Activated naive CD4-positive, alpha-beta T cell treated with anti-CD3 and anti-CD28 coated beads for 36 hours (primary cell): ENCODE results near the gene DAAM1. TPM values are rescaled to one million over a fixed set of nuclear protein-coding genes. Genes with fewer than 3 reads are reported as not detected.

Source experiments
- CTCF ChIA-PET: fragments of 350-600 bp; sonication (Branson Sonifier 250); formaldehyde crosslinking; loops from one replicate; lab custom pipeline; 2021; ENCODE audit warnings: antibody characterized with exemption; lab: Charles Lee
- DNase-seq: peaks from one replicate; pipeline ENCODE4 v3.0.0-alpha.2; 2020
- H3K27ac Mint-ChIP-seq: one replicate; pipeline ENCODE4 v1.8.0; 2021; ENCODE audit warnings: mild to moderate bottlenecking, mixed read lengths
- H3K27me3 Mint-ChIP-seq: one replicate; pipeline ENCODE4 v1.8.0; 2021; ENCODE audit warnings: low read depth, mixed read lengths
- H3K36me3 Mint-ChIP-seq: one replicate; pipeline ENCODE4 v1.8.0; 2021; ENCODE audit warnings: low read depth, mixed read lengths
- H3K4me1 Mint-ChIP-seq: one replicate; pipeline ENCODE4 v1.8.0; 2021; ENCODE audit warnings: low read depth, mixed read lengths
- H3K4me3 Mint-ChIP-seq: one replicate; pipeline ENCODE4 v1.8.0; 2021; ENCODE audit warnings: mild to moderate bottlenecking, moderate library complexity, mixed read lengths
- H3K9me3 Mint-ChIP-seq: one replicate; pipeline ENCODE4 v1.8.0; 2021; ENCODE audit warnings: mixed read lengths
- intact Hi-C: fragments of 100-400 bp; cut with micrococcal nuclease; formaldehyde crosslinking; loops from one replicate; pipeline ENCODE4 v1.15.1; 2023
- total RNA-seq, 2 experiments: library from RNA; stranded (reverse); gene quantifications; one replicate each; pipeline ENCODE4 v1.2.3, GENCODE V29; 2021

The DAAM1 gene
- total RNA-seq, 2 experiments from 2014 or later, result 7.6 to 8.3 TPM

DNA sequence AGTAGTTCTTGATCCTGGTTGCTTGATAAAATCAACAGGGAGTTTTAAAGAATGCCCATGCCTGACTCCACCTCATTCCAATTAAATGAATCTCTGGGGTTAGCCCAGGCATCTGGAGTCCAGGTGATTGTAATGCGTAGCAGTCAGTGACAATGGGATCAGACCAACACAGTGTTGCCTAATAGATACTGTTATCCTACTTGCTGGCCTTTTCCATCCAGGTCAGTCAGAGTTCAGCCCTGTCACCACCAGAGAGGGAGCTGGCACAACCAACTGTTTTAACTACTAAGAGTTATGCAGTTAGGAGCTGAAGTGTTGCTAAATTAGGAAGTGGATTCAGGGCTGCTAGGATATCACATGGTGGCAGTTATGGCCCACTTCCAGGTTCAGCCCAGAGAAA lies 169.6 kb downstream of the DAAM1 start:
- no peak overlapping the region for H3K4me3 Mint-ChIP-seq
- no peaks in the 10 kb centered on the region for H3K9me3 Mint-ChIP-seq
- H3K27ac Mint-ChIP-seq, result no peak overlapping the region
- DNase-seq, result no peak
- intact Hi-C loops, result no loop called here
- no peaks in the 10 kb centered on the region for H3K4me1 Mint-ChIP-seq
- CTCF ChIA-PET, result interaction anchor here (0.6 to 0.7 kb wide), 2 partner anchors 229 to 372 kb away, joined by 3 read pairs; no protein-coding TSS in a partner anchor
- H3K36me3 Mint-ChIP-seq, result peaks cover 26% of the 10 kb centered on the region
- no peaks in the 10 kb centered on the region for H3K27me3 Mint-ChIP-seq

DNA sequence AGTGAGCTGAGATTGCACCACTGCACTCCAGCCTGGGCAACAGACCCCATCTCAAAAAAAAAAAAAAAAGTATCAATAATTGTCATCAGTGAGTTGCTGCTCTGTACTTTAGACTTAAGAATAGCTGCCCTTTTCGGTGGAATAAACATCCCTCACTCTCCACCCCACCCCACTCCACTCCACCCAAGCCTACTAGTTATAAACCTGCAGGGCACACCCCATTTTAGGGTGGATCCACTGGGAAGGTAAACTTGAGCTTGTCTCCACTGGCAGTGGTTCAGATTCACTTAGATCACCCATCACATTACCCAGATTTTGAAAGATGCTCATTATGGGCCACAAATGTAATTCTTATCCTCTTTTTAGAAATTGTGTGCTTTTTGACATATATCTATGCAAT lies 170.3 kb downstream of the DAAM1 start:
- intact Hi-C loops, result no loop called here
- no peaks in the 10 kb centered on the region for H3K4me1 Mint-ChIP-seq

DNA sequence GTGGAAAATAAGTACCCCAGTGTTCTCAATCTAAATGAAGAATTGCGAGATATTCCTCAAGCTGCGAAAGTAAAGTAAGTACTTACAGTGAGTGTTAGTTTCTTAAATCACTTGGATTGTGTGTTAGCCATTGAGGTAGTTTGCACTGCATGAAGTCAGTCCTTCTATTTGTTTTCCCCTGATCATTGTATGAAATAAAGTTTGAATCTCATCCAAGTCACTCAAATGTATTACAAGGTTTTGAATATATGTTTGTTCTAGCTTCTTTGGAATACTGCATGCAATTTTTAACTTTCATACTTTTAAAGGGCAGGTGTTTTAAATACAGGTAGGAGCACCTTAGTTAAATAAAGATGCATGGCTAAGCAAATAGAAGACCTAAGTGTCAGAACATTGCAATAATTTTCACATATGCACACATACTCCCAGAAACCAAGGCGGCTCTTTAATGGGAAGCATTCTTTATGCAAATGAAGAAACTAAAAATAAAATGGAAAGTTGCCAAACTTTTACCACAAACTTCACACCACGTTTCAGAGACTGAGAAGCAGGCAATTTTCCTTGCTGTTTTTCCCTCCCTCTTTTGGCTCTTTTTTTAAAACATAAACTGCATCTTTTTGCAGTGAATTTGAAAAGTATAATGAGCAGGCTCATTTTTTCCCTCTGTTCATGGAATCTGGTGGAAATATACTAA lies 171.1 kb downstream of the DAAM1 start:
- intact Hi-C loops, result no loop called here
- Mint-ChIP-seq H3K4me3 (no peak overlapping the region), H3K27ac (no peak overlapping the region), H3K9me3 (no peaks in the 10 kb centered on the region), H3K4me1 (no peaks in the 10 kb centered on the region), H3K36me3 (peaks cover 30% of the 10 kb centered on the region), H3K27me3 (no peaks in the 10 kb centered on the region)
- CTCF ChIA-PET, result no interaction called here
- no peak for DNase-seq

More for the DNA sequence above, 170.3 kb downstream of the DAAM1 start:
- no peak for DNase-seq
- H3K36me3 Mint-ChIP-seq, result peaks cover 32% of the 10 kb centered on the region
- CTCF ChIA-PET, result interaction anchor here (0.6 to 0.7 kb wide), 2 partner anchors 230 to 373 kb away, joined by 3 read pairs; no protein-coding TSS in a partner anchor
- H3K27ac Mint-ChIP-seq, result no peak overlapping the region
- H3K27me3 Mint-ChIP-seq, result no peaks in the 10 kb centered on the region
- no peaks in the 10 kb centered on the region for H3K9me3 Mint-ChIP-seq
- H3K4me3 Mint-ChIP-seq, result no peak overlapping the region

DNA sequence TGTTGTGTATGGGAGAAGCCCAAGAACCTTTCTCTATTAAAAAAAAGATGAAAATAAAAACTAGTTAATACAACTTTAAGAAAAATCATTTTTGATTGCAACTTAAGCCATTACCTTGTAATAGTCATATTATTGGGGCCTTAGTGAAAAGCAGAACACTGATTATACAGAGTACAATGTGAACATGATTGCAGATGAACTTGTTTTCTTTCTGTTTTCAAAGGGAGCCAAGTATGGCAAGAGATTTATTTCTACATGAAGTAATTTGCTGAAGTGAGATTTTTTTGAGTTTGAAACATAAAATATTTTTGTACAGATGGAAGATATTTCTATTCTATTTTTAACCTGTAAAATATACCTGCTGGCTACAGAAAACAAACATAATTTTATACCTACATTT lies 171.8 kb downstream of the DAAM1 start:
- CTCF ChIA-PET, result no interaction called here
- intact Hi-C loops, result no loop called here
- no peaks in the 10 kb centered on the region for H3K9me3 Mint-ChIP-seq
- H3K4me1 Mint-ChIP-seq, result no peaks in the 10 kb centered on the region
- no peaks in the 10 kb centered on the region for H3K27me3 Mint-ChIP-seq
- DNase-seq, result no peak
- H3K4me3 Mint-ChIP-seq, result no peak overlapping the region
- H3K27ac Mint-ChIP-seq, result no peak overlapping the region
- H3K36me3 Mint-ChIP-seq, result peaks cover 26% of the 10 kb centered on the region

DNA sequence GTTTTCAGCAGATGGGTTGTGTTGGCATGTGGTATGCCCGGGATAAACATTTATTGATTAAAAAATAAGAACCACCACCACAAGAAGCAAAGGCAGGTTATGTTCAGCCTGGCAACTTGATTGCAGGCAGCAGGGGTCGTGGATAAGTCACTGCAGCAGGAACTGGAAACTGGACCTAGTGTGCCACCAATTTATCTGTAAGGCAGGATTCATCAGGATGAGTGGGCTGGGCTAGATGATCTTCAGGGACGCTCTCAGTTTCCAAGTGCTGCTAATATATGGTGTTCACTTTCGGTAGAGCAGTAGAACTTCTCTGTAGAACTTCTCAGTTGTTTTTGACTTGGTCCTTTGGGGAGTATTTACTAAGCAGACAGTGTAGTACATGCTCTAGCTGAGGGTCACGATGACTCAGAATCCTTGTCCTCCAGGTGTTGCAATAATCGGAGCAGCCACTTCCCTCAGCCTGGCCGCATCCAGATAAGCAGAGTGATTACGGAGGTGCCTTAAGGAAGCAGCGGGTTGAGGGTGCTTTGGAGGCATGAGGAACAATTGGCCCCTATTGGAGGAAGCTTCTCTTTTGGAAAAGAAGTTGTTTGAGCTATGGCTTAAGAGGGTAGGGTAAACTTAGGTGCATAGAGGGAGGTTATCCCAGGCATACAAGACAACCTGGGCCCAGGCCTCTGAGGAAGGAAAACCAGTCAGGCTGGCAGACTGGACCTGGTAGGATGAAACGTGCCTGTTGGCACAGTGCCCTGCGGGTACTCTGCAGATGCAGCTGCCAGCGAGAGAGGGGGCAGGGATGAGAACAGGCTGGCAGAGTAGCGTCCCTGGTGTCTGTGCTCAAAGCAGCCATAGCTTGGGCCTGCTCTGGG lies 172.7 kb downstream of the DAAM1 start:
- H3K36me3 Mint-ChIP-seq, result peaks cover 24% of the 10 kb centered on the region
- no peaks in the 10 kb centered on the region for H3K9me3 Mint-ChIP-seq
- intact Hi-C loops, result no loop called here
- CTCF ChIA-PET, result no interaction called here
- no peak for DNase-seq
- H3K4me3 Mint-ChIP-seq, result no peak overlapping the region
- H3K27ac Mint-ChIP-seq, result no peak overlapping the region
- no peaks in the 10 kb centered on the region for H3K27me3 Mint-ChIP-seq
- no peaks in the 10 kb centered on the region for H3K4me1 Mint-ChIP-seq

DNA sequence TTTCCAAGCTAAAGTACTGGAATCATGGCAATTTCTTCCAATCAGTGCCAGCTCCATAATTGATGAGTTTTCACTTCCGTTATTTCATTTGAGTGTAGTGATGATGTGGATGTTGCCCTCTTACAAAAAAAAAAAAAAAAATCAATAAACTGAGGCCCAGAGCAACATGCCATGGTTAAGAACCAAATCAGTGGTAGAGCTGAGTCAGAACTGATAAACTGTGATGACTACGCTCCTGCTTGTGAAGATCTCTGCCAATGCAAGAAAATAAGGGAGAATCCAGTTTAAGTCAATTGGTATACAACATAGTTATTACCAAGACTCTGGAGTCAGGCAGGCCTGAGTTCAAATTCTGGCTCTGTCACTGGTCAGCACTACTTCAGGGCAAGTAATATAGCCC lies 174.0 kb downstream of the DAAM1 start:
- no peaks in the 10 kb centered on the region for H3K27me3 Mint-ChIP-seq
- no peaks in the 10 kb centered on the region for H3K4me1 Mint-ChIP-seq
- no peak for DNase-seq
- no peaks in the 10 kb centered on the region for H3K9me3 Mint-ChIP-seq
- H3K27ac Mint-ChIP-seq, result no peak overlapping the region
- no peak overlapping the region for H3K4me3 Mint-ChIP-seq
- CTCF ChIA-PET, result no interaction called here
- intact Hi-C loops, result no loop called here
- peaks cover 18% of the 10 kb centered on the region for H3K36me3 Mint-ChIP-seq

DNA sequence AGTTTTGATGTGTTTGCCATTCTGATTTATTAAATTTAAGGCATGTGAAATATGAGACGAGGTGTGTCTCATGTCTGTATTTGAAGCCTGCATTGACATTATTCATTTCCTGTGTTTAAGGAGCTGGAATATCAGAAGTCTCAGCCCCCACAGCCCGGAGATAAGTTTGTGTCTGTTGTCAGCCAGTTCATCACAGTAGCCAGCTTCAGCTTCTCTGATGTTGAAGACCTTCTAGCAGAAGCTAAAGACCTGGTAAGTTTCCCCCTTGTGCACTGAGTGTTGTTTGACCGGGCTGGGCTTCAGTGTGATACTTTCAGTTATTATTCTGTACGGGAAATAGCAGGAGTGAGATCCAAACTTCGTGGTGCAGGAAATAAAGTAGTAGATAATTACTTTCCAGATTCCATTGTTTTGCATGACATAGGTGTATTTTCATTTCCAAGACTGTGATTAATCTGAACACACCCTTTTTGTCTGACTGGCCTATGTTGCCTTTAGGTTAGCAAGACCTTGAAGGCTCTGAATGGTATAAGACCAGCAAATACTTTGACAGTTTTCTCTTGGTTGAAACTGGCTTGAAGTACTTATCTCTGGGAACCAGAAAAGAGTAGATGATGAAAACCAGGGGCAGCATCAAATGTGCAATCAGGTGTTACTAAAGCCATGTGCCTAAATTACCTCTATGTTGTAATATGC lies 175.2 kb downstream of the DAAM1 start:
- H3K4me1 Mint-ChIP-seq, result no peaks in the 10 kb centered on the region
- intact Hi-C loops, result no loop called here
- peaks cover 22% of the 10 kb centered on the region for H3K36me3 Mint-ChIP-seq
- H3K4me3 Mint-ChIP-seq, result no peak overlapping the region
- CTCF ChIA-PET, result interaction anchor here (1.0 kb wide), 1 partner anchor 239 kb away, joined by 3 read pairs; no protein-coding TSS in a partner anchor
- no peak overlapping the region for H3K27ac Mint-ChIP-seq
- H3K27me3 Mint-ChIP-seq, result no peaks in the 10 kb centered on the region
- no peak for DNase-seq
- H3K9me3 Mint-ChIP-seq, result no peaks in the 10 kb centered on the region

DNA sequence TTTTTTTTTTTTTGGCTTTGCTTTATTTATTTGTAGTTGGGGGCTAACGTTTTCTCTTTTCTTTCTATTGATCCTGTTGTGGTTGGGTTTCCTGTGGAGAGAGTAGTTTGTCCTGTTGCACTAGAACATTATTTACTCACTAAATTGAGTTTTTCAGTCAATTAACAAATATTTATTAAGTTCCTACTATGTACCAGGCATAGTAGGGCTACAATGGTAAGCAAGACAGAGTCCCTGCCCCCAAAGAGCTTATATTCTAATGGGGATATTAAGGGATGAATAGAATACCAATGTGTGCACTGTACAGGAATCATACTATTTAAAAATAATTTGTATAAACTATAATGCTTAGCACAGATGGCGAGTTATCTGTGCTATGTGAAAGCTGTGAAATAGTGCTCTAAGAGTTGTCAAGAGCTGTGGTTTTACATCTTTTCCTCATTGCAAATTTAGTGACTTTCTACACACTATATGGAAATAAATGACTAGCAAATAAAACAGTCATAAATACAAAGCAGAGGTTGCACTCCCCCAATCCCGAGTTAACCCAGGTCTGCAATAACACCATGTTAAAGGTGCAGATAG lies 181.8 kb downstream of the DAAM1 start:
- CTCF ChIA-PET, result interaction anchor here (1.3 kb wide), 1 partner anchor 245 kb away, joined by 6 read pairs; no protein-coding TSS in a partner anchor
- H3K36me3 Mint-ChIP-seq, result peaks cover 4% of the 10 kb centered on the region
- no peaks in the 10 kb centered on the region for H3K9me3 Mint-ChIP-seq
- H3K27ac Mint-ChIP-seq, result no peak overlapping the region
- H3K4me3 Mint-ChIP-seq, result no peak overlapping the region
- no peak for DNase-seq
- H3K4me1 Mint-ChIP-seq, result no peaks in the 10 kb centered on the region
- intact Hi-C loops, result no loop called here
- H3K27me3 Mint-ChIP-seq, result no peaks in the 10 kb centered on the region

DNA sequence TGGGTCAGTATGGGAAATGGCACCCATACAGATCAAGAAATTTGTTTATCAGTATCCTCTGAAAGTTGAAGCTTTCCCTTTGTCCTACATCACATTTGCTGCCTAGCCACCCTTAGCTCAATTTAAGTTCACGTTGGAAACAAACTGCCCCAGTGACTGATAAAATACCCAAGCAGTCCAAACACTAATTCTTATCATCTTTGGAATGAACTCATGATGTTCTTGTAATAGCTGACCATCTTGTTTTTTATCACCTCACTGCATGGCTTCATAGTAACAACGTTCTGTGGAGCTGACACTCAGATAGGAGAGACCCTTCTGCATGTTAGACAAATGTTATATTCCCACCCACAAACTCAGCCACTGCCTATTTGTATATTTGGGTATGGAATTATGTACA lies 183.3 kb downstream of the DAAM1 start:
- Mint-ChIP-seq H3K27ac (no peak overlapping the region), H3K36me3 (peaks cover 4% of the 10 kb centered on the region), H3K4me1 (no peaks in the 10 kb centered on the region), H3K27me3 (no peaks in the 10 kb centered on the region), H3K4me3 (no peak overlapping the region), H3K9me3 (no peaks in the 10 kb centered on the region)
- CTCF ChIA-PET, result no interaction called here
- DNase-seq, result no peak
- intact Hi-C loops, result no loop called here

DNA sequence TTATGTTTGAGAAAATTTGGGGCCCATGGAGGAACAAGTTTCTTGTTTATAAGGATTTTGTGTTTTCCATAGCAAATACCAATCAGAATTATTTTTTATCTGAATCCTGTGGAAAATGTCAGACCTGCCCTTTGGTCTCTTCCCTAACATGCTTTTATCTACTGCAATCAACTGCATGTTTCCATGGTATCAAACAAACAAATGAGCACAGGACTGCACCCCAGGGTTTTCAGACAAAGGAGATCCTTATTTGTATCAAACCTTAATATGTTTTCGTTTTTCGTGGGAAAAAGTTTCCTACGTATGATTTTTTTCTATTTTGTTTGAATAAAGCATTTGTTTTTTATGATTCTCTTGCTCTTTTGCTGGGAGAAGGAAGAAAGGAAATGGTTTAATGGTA lies 185.6 kb downstream of the DAAM1 start:
- Mint-ChIP-seq H3K4me1 (no peaks in the 10 kb centered on the region), H3K36me3 (no peaks in the 10 kb centered on the region), H3K4me3 (no peak overlapping the region), H3K9me3 (no peaks in the 10 kb centered on the region), H3K27ac (no peak overlapping the region), H3K27me3 (no peaks in the 10 kb centered on the region)
- intact Hi-C loops, result no loop called here
- CTCF ChIA-PET, result no interaction called here
- DNase-seq, result no peak

DNA sequence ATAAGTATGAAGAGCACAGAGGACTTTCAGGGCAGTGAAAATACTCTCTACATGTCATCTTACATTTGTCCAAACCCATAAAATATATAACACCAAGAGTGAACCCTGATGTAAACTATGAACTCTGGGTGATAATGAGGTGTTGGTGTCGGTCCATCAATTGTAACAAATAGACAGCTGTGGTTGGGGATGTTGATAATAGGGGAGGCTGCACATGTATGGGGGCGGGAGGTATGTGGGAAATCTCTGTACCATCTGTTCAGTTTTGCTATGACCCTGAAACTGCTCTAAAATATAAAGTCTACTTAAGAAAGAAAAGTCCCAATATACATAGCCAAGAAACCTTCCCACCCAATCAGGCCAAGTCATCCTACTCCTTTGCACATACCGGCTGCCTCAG lies 188.2 kb downstream of the DAAM1 start:
- no peaks in the 10 kb centered on the region for H3K4me1 Mint-ChIP-seq
- intact Hi-C loops, result no loop called here
- CTCF ChIA-PET, result no interaction called here
- no peak for DNase-seq
- no peaks in the 10 kb centered on the region for H3K36me3 Mint-ChIP-seq
- no peaks in the 10 kb centered on the region for H3K9me3 Mint-ChIP-seq
- peaks cover 3% of the 10 kb centered on the region for H3K27me3 Mint-ChIP-seq
- no peak overlapping the region for H3K27ac Mint-ChIP-seq
- no peak overlapping the region for H3K4me3 Mint-ChIP-seq

DNA sequence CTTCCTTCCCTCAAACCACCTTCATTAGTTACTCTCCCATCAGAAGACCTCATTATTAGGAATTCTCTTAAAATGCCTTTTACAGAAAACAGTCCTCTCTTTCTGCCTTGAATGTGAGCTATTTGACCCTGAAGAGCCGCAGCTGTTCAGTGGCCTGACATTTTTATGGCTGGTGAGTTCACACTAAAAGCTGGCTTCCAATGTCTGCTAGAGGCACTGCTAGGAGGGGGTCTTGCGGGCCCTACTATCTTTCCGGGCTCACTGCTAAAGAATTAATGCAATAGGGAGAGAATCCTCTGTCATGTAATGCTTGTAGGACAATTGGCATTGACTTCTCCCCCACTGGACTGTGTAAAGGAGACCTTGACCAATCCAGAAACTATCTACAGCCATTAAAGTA lies 189.0 kb downstream of the DAAM1 start:
- no peak overlapping the region for H3K4me3 Mint-ChIP-seq
- DNase-seq, result no peak
- CTCF ChIA-PET, result no interaction called here
- intact Hi-C loops, result no loop called here
- peaks cover 3% of the 10 kb centered on the region for H3K27me3 Mint-ChIP-seq
- no peaks in the 10 kb centered on the region for H3K36me3 Mint-ChIP-seq
- H3K27ac Mint-ChIP-seq, result no peak overlapping the region
- H3K9me3 Mint-ChIP-seq, result peaks cover 3% of the 10 kb centered on the region
- H3K4me1 Mint-ChIP-seq, result no peaks in the 10 kb centered on the region
